ENCODE data around the gene ATP1A2. TPM values are rescaled to one million over a fixed set of nuclear protein-coding genes. Genes with fewer than 3 reads are reported as not detected.

ATP1A2 gene
- total and polyA plus RNA-seq, 4 donors = 1.1 to 7.9 (median 3.1) TPM

DNA sequence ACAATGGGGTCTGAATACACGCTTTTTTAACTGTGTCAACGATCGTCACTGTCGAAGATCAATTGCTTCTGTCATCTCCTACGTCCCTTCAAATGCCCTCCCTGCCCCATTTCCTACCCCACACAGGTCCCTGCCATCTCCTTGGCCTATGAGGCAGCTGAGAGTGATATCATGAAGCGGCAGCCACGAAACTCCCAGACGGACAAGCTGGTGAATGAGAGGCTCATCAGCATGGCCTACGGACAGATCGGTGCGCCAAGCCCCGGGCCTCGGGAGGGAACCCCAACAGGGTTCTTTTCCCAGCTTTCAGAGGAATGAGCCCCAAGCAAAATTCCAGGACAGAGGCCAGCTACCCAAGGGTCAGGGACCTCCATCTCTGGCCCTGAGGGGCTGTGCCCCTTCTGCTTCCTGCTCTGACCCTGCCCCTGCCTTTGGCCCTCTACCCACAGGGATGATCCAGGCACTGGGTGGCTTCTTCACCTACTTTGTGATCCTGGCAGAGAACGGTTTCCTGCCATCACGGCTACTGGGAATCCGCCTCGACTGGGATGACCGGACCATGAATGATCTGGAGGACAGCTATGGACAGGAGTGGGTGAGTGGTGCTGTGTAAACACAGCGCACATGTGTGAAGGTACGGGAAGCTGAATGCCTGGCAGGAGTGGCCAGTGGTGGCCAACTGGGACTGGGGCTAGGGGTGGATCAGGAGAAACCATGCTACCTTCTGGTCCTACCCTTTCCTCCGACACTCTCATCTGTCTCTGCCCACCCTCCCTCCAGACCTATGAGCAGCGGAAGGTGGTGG lies 20.8 kb downstream of the ATP1A2 start:
- Histone ChIP-seq H3K27ac (ENCODE audit: low read depth in 1 of 2, low read length in 1 of 2) (no peak overlapping the region), H3K4me3 (no peak overlapping the region), H3K27me3 (ENCODE audit: control insufficient read depth in 3 of 3, insufficient read depth in 3 of 3, low read length in 2 of 3) (no peaks in the 10 kb centered on the region), H3K9ac (ENCODE audit: insufficient read depth in 1 of 2, low read length in 2 of 2) (no peak overlapping the region), H3K4me1 (ENCODE audit: control insufficient read depth in 5 of 5, insufficient read depth in 5 of 5, low read length in 5 of 5) (peaks cover 0 to under 1% (median 0%) of the 10 kb centered on the region in 5 donors), H3K9me3 (ENCODE audit: control insufficient read depth in 4 of 4, insufficient read depth in 3 of 4, low read length in 3 of 4) (no peaks in the 10 kb centered on the region), H3K36me3 (ENCODE audit: control insufficient read depth in 4 of 4, insufficient read depth in 4 of 4, low read length in 4 of 4) (no peaks in the 10 kb centered on the region)
- ATAC-seq (ENCODE audit: insufficient read depth, low FRiP score) = no peak
- DNase-seq = no peak
- TF ChIP-seq, protein P1, sequence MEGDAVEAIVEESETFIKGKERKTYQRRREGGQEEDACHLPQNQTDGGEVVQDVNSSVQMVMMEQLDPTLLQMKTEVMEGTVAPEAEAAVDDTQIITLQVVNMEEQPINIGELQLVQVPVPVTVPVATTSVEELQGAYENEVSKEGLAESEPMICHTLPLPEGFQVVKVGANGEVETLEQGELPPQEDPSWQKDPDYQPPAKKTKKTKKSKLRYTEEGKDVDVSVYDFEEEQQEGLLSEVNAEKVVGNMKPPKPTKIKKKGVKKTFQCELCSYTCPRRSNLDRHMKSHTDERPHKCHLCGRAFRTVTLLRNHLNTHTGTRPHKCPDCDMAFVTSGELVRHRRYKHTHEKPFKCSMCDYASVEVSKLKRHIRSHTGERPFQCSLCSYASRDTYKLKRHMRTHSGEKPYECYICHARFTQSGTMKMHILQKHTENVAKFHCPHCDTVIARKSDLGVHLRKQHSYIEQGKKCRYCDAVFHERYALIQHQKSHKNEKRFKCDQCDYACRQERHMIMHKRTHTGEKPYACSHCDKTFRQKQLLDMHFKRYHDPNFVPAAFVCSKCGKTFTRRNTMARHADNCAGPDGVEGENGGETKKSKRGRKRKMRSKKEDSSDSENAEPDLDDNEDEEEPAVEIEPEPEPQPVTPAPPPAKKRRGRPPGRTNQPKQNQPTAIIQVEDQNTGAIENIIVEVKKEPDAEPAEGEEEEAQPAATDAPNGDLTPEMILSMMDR (IDR thresholded peaks at IDR 0.05; ENCODE audit: control extremely low read depth, extremely low read depth) = no peak
- whole genome bisulfite sequencing, 2 donors = 91% methylated on average over 22 of the region's 22 CpGs

DNA sequence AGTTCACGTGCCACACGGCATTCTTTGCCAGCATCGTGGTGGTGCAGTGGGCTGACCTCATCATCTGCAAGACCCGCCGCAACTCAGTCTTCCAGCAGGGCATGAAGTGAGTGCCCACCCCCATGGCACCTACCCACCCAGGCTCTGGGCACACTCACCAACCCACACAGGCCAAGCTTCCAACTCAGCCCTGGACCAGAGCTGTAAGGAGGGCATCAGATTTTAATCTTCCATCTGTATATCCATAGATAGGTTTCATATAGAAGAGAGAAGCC lies 21.3 kb downstream of the ATP1A2 start:
- Histone ChIP-seq H3K9me3 (ENCODE audit: control insufficient read depth in 4 of 4, insufficient read depth in 3 of 4, low read length in 3 of 4) (no peaks in the 10 kb centered on the region), H3K27me3 (ENCODE audit: control insufficient read depth in 3 of 3, insufficient read depth in 3 of 3, low read length in 2 of 3) (no peaks in the 10 kb centered on the region), H3K9ac (ENCODE audit: insufficient read depth in 1 of 2, low read length in 2 of 2) (no peak overlapping the region), H3K4me3 (no peak overlapping the region), H3K4me1 (ENCODE audit: control insufficient read depth in 5 of 5, insufficient read depth in 5 of 5, low read length in 5 of 5) (no peaks in the 10 kb centered on the region), H3K36me3 (ENCODE audit: control insufficient read depth in 4 of 4, insufficient read depth in 4 of 4, low read length in 4 of 4) (no peaks in the 10 kb centered on the region), H3K27ac (ENCODE audit: low read depth in 1 of 2, low read length in 1 of 2) (no peak overlapping the region)
- DNase-seq = no peak
- 93 to 99% methylated on average over 5 of the region's 5 CpGs for WGBS, 2 donors
- no peak for ATAC-seq (ENCODE audit: insufficient read depth, low FRiP score)
- TF ChIP-seq, protein P1 (IDR thresholded peaks at IDR 0.05; ENCODE audit: control extremely low read depth, extremely low read depth) = no peak

DNA sequence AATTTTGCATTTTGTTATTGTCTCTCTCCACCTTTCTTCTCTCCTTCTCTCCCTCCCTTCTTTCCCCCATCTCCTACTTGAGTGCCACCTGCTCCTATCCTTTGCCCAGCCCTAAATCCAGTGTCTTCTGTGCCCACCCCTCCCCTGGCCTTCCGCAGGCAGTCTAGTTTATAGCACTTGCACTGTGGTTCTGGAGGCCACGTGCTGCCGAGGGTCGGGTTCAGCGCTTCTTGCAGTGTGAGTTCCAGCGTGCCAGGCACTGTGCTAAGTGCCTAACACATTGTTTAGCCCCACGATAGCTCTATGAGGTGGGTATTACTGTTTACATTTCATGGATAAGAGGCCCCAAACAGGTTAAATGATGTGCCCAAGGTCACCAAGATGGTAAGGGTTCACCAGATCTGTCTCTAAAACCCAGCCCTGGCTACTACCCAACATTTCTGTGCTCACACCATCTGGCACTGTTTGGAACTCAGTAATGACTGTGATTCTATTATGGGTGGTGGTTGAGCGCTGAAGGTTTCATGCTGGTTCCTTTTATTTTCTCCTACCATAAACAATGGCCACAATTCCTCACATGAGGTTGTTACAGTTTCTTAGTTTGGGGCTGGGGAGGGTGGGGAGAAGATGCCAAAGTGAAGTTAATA lies 21.8 kb downstream of the ATP1A2 start:
- H3K9ac ChIP-seq (ENCODE audit: insufficient read depth in 1 of 2, low read length in 2 of 2) = no peak overlapping the region
- no peaks in the 10 kb centered on the region for H3K36me3 ChIP-seq (ENCODE audit: control insufficient read depth in 4 of 4, insufficient read depth in 4 of 4, low read length in 4 of 4)
- ATAC-seq (ENCODE audit: insufficient read depth, low FRiP score) (no peak), DNase-seq (no peak)
- H3K9me3 ChIP-seq (ENCODE audit: control insufficient read depth in 4 of 4, insufficient read depth in 3 of 4, low read length in 3 of 4) = no peaks in the 10 kb centered on the region
- H3K4me1 ChIP-seq (ENCODE audit: control insufficient read depth in 5 of 5, insufficient read depth in 5 of 5, low read length in 5 of 5) = no peaks in the 10 kb centered on the region
- no peak overlapping the region for H3K27ac ChIP-seq (ENCODE audit: low read depth in 1 of 2, low read length in 1 of 2)
- no peaks in the 10 kb centered on the region for H3K27me3 ChIP-seq (ENCODE audit: control insufficient read depth in 3 of 3, insufficient read depth in 3 of 3, low read length in 2 of 3)
- 88 to 92% methylated on average over 8 of the region's 8 CpGs for WGBS, 2 donors
- TF ChIP-seq, protein P1 (IDR thresholded peaks at IDR 0.05; ENCODE audit: control extremely low read depth, extremely low read depth) = no peak
- H3K4me3 ChIP-seq = no peak overlapping the region

Measured in lung (tissue), 12 donors.